GM12878 (cell line): Measurements from ENCODE around the gene FKBP2. TPM values are rescaled to one million over a fixed set of nuclear protein-coding genes. Genes with fewer than 3 reads are reported as not detected.

Source experiments
- ATAC-seq: fragments of 200-7000 bp; cut with Tn5 transposase; 3 replicates; pipeline ENCODE4 v1.9.1; 2020; ENCODE audit warnings: mild to moderate bottlenecking, moderate library complexity
- BruUV-seq: library from RNA; stranded (reverse); fragments of 400-500 nt; replicated peaks from 2 replicates; lab custom pipeline; 2021; lab: Mats Ljungman, UMichigan
- CTCF ChIA-PET: fragments of 300-600 bp; sonication (Branson Sonifier 250); formaldehyde crosslinking; extraction: SDS; loops from one replicate; lab custom pipeline; 2021; ENCODE audit warnings: inconsistent platforms; lab: Yijun Ruan, JAX
- POLR2A ChIA-PET: fragments of 350-600 bp; formaldehyde crosslinking; extraction: SDS; loops from one replicate; lab custom pipeline; 2021; ENCODE audit warnings: inconsistent platforms; lab: Charles Lee
- RAD21 ChIA-PET: fragments of 300-600 bp; sonication (Branson Sonifier 250); formaldehyde crosslinking; loops from one replicate; lab custom pipeline; 2023; ENCODE audit warnings: antibody characterized with exemption; ENCODE audit not compliant: unreplicated experiment; lab: Charles Lee
- SMC1A ChIA-PET: fragments of 300-600 bp; sonication (Branson Sonifier 250); formaldehyde crosslinking; loops from one replicate; lab custom pipeline; 2023; ENCODE audit not compliant: unreplicated experiment, uncharacterized antibody; lab: Charles Lee
- DNase-seq: peaks from one replicate; pipeline ENCODE4 v3.0.0-alpha.2; 2011; ENCODE audit warnings: low read depth, low spot score
- FAIRE-seq: peaks from 3 replicates; lab custom pipeline; 2011; peaks lifted over from hg19 to GRCh38; lab: Jason Lieb, UNC
- H2AFZ ChIP-seq: 2 replicates; pipeline ENCODE4 v1.6.0; 2011; ENCODE audit warnings: low read depth, low read length, control low read depth; ENCODE audit not compliant: control insufficient read depth
- H3K27ac ChIP-seq: 2 replicates; pipeline ENCODE4 v1.5.1; 2011; ENCODE audit warnings: control low read depth; ENCODE audit not compliant: control insufficient read depth, insufficient read depth
- H3K27me3 ChIP-seq, 2 experiments: replicated peaks in 1 of 2; 2 replicates each; pipeline versions ENCODE4 v1.6.0 to v1.6.1; 2011; ENCODE audit warnings: low read length in 1 of 2; ENCODE audit not compliant: control insufficient read depth in 2 of 2, insufficient read depth in 2 of 2
- H3K36me3 ChIP-seq, 2 experiments: 2 replicates each; pipeline ENCODE4 v1.5.1; 2011; ENCODE audit warnings: low read length in 1 of 2; ENCODE audit not compliant: control insufficient read depth in 2 of 2, insufficient read depth in 2 of 2
- H3K4me1 ChIP-seq: 2 replicates; pipeline ENCODE4 v1.6.1; 2011; ENCODE audit warnings: mild to moderate bottlenecking, low read length, moderate library complexity, mixed read lengths; ENCODE audit not compliant: control insufficient read depth, insufficient read depth
- H3K4me2 ChIP-seq: 2 replicates; pipeline ENCODE4 v1.6.0; 2011; ENCODE audit warnings: control low read depth; ENCODE audit not compliant: control insufficient read depth, insufficient read depth
- H3K4me3 ChIP-seq: fragments of 200-600 bp; sonication (generic); 2 replicates; pipeline ENCODE4 v1.5.1; 2016
- H3K79me2 ChIP-seq: 2 replicates; pipeline ENCODE4 v1.6.0; 2011; ENCODE audit warnings: low read length; ENCODE audit not compliant: control insufficient read depth, insufficient read depth
- H3K9ac ChIP-seq: 2 replicates; pipeline ENCODE4 v1.8.0; 2011; ENCODE audit warnings: low read length, control low read depth, mixed read lengths; ENCODE audit not compliant: control insufficient read depth, insufficient read depth
- H3K9me3 ChIP-seq: replicated peaks from 3 replicates; pipeline ENCODE4 v1.5.1; 2011; ENCODE audit warnings: mild to moderate bottlenecking, low read length; ENCODE audit not compliant: control insufficient read depth, insufficient read depth
- H4K20me1 ChIP-seq: 2 replicates; pipeline ENCODE4 v1.6.0; 2011; ENCODE audit not compliant: control insufficient read depth, insufficient read depth
- MTA3 ChIP-seq: IDR thresholded peaks from 2 replicates; pipeline ENCODE4 v1.6.1; 2012; ENCODE audit warnings: low read length, inconsistent platforms, borderline replicate concordance
- SP1 ChIP-seq: IDR thresholded peaks from one replicate; pipeline ENCODE4 v1.6.1; 2011; ENCODE audit warnings: low read depth, low read length
- TARDBP ChIP-seq: IDR thresholded peaks from 2 replicates; pipeline ENCODE4 v1.6.1; 2016; ENCODE audit warnings: borderline replicate concordance
- WGBS: methylation state at CpG from one replicate; pipeline ENCODE4 v1.1.6; 2016; ENCODE audit warnings: low lambda C conversion rate; ENCODE audit not compliant: insufficient replicate concordance, insufficient coverage; ENCODE audit errors: missing lambda C conversion rate; 5-methylcytosine and 5-hydroxymethylcytosine counted together
- in situ Hi-C: fragments of 300-500 bp; cut with MboI; formaldehyde crosslinking; loops from 9 replicates; pipeline ENCODE4 v1.14.3; 2018; ENCODE audit warnings: mixed read lengths
- intact Hi-C: fragments of 100-400 bp; cut with micrococcal nuclease; formaldehyde crosslinking; loops from one replicate; pipeline ENCODE4 v1.14.2; 2022; ENCODE audit not compliant: unreplicated experiment
- polyA plus RNA-seq, 11 experiments: library from polyadenylated mRNA; depleted of rRNA in 4 of 11; unstranded in 6 of 11; stranded (reverse) in 5 of 11; fragments of >200 nt; fragmentation: Nextera tagmentation in 4 of 11; fragmentation: Illumina TruSeq in 1 of 11; extraction: Ambion mirVana in 4 of 11; extraction: Trizol in 1 of 11; gene quantifications; 1 replicate in 1 of 11; 2 replicates in 10 of 11; pipeline versions ENCODE4 v1.2.1 to v1.2.3, GENCODE V29; 2011 to 2016; ENCODE audit warnings: inconsistent platforms in 2 of 11, missing spikeins in 2 of 11, low read depth in 1 of 11
- total RNA-seq, 4 experiments: library from RNA; depleted of rRNA in 3 of 4; stranded (reverse); fragments of >200 nt in 3 of 4; fragmentation: Illumina TruSeq in 1 of 4; extraction: Trizol in 1 of 4; gene quantifications; 2 replicates each; pipeline versions ENCODE4 v1.2.1 to v1.2.3, GENCODE V29; 2013 to 2021
- TF ChIP-seq, protein P1 (sequence below): fragments of 450-650 bp; IDR thresholded peaks from 2 replicates; pipeline ENCODE4 v1.6.1; 2017; ENCODE audit warnings: mild to moderate bottlenecking

FKBP2 gene
- total and polyA plus RNA-seq, 10 of the 15 experiments (the other 5 are each of a cell fraction or from before 2014, with no cell fraction given), result 1.8 to 99.7 (median 39.5) TPM

- ATAC-seq, result no peak
- ChIA-PET RAD21 (interaction anchor here (1.1 kb wide), 1 partner anchor 18 kb away, joined by 3 read pairs; the partner anchor contains the start of gene CATSPERZ), SMC1A (interaction anchor here (1.5 kb wide), 1 partner anchor 10 kb away, joined by 6 read pairs; no protein-coding TSS in a partner anchor), POLR2A (interaction anchor here (0.6 to 6.2 kb wide), 5 partner anchors 11 to 75 kb away, joined by 3 to 92 read pairs (median 9); partner anchors contain the start of genes FERMT3, PRDX5 and TRMT112), CTCF (interaction anchor here (0.6 to 5.5 kb wide), 4 partner anchors 8 to 49 kb away, joined by 3 to 46 read pairs (median 22); partner anchors contain the start of genes CATSPERZ and ESRRA)
- TSS peak; percentile 21 for BruUV-seq
- no peak overlapping the region for H3K27ac ChIP-seq
- no peak overlapping the region for H3K9ac ChIP-seq
- H3K4me1 ChIP-seq, result peaks cover 7% of the 10 kb centered on the region
- intact Hi-C loops (no loop called here), in situ Hi-C loops (no loop called here)
- FAIRE-seq, result no peak
- no peak for DNase-seq
- H3K9me3 ChIP-seq, result no peaks in the 10 kb centered on the region
- no peaks in the 10 kb centered on the region; the same call in 1 of the 2 replicates for H4K20me1 ChIP-seq
- no peak overlapping the region for H3K4me3 ChIP-seq
- no peaks in the 10 kb centered on the region for H3K36me3 ChIP-seq
- TF ChIP-seq MTA3 (no peak), TARDBP (no peak), SP1 (no peak)
- TF ChIP-seq, protein P1, sequence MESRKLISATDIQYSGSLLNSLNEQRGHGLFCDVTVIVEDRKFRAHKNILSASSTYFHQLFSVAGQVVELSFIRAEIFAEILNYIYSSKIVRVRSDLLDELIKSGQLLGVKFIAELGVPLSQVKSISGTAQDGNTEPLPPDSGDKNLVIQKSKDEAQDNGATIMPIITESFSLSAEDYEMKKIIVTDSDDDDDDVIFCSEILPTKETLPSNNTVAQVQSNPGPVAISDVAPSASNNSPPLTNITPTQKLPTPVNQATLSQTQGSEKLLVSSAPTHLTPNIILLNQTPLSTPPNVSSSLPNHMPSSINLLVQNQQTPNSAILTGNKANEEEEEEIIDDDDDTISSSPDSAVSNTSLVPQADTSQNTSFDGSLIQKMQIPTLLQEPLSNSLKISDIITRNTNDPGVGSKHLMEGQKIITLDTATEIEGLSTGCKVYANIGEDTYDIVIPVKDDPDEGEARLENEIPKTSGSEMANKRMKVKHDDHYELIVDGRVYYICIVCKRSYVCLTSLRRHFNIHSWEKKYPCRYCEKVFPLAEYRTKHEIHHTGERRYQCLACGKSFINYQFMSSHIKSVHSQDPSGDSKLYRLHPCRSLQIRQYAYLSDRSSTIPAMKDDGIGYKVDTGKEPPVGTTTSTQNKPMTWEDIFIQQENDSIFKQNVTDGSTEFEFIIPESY, result no peak
- H3K4me2 ChIP-seq, result no peak overlapping the region
- H3K27me3 ChIP-seq, result no peaks in the 10 kb centered on the region
- H2AFZ ChIP-seq, result no peak overlapping the region
- H3K79me2 ChIP-seq, result peaks cover 15% of the 10 kb centered on the region
- 99% methylated on average over 22 of the region's 22 CpGs for WGBS
These were observed 41.3 kb downstream of the FKBP2 start for GRCh38 chr11:64281957-64282770.
